Astrocyte (in vitro differentiated cells and primary cell): ENCODE measurements around the gene DCUN1D2.

ENCODE experiments used
- EZH2 ChIP-seq: IDR thresholded peaks from 2 replicates; pipeline ENCODE4 v1.6.1; 2012; ENCODE audit warnings: mild to moderate bottlenecking, low read length, inconsistent platforms; ENCODE audit not compliant: insufficient read depth
- TF ChIP-seq, protein P1 (sequence below): IDR thresholded peaks from 2 replicates; pipeline ENCODE4 v1.5.1; 2011; ENCODE audit warnings: low read depth, mild to moderate bottlenecking, inconsistent platforms, low read length, moderate library complexity; ENCODE audit not compliant: insufficient read depth

DNA sequence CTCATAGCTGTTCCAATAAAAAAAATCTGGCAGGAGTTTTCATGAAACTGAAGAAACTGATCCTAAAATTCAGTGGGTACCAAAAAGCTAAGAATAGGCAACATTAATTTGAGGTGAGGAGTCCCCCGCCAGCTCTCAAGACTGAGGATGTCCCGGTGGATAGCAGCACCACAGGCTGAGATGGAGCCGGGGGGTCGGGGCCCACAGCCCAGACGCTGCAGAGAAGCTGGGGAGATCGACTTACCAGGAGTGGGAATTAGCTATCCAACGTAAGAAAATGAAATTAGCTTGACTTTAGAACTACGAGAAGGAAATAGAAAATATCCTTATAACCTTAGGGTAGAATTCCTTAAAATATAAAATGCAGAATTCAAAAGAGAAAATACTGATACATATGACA lies 23.2 kb upstream of the DCUN1D2 start:
- TF ChIP-seq, protein P1, sequence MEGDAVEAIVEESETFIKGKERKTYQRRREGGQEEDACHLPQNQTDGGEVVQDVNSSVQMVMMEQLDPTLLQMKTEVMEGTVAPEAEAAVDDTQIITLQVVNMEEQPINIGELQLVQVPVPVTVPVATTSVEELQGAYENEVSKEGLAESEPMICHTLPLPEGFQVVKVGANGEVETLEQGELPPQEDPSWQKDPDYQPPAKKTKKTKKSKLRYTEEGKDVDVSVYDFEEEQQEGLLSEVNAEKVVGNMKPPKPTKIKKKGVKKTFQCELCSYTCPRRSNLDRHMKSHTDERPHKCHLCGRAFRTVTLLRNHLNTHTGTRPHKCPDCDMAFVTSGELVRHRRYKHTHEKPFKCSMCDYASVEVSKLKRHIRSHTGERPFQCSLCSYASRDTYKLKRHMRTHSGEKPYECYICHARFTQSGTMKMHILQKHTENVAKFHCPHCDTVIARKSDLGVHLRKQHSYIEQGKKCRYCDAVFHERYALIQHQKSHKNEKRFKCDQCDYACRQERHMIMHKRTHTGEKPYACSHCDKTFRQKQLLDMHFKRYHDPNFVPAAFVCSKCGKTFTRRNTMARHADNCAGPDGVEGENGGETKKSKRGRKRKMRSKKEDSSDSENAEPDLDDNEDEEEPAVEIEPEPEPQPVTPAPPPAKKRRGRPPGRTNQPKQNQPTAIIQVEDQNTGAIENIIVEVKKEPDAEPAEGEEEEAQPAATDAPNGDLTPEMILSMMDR: no peak
- TF ChIP-seq EZH2: no peak
